ENCODE measurements around the gene OR2AG1.

DNA sequence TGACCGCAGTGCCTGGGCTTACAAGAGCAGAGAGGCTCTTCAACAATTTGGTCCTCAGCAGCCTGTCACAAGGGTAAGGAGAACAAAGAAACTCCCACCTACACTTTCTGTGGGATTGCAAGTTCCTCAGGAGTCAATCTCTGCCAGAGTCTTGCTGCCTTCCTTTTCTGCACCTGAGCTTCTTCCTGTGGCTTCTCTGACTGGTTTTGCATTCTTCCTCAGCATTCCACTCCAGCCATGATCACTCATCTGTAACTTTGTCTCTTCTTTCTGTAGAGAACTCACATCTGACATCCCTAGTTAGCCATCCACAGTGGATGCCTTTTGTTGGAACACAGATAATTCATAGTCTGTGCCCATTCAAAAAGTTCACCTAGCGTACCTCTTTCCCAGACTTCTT, 30.8 kb downstream of the OR2AG1 start:
- TF ChIP-seq, protein P1, sequence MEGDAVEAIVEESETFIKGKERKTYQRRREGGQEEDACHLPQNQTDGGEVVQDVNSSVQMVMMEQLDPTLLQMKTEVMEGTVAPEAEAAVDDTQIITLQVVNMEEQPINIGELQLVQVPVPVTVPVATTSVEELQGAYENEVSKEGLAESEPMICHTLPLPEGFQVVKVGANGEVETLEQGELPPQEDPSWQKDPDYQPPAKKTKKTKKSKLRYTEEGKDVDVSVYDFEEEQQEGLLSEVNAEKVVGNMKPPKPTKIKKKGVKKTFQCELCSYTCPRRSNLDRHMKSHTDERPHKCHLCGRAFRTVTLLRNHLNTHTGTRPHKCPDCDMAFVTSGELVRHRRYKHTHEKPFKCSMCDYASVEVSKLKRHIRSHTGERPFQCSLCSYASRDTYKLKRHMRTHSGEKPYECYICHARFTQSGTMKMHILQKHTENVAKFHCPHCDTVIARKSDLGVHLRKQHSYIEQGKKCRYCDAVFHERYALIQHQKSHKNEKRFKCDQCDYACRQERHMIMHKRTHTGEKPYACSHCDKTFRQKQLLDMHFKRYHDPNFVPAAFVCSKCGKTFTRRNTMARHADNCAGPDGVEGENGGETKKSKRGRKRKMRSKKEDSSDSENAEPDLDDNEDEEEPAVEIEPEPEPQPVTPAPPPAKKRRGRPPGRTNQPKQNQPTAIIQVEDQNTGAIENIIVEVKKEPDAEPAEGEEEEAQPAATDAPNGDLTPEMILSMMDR (conservative IDR thresholded peaks at IDR 0.05; ENCODE audit: low read length): no peak
- no peak for TF ChIP-seq EZH2phosphoT487 (IDR thresholded peaks at IDR 0.05; ENCODE audit: borderline replicate concordance, low read depth, low read length)

Measured in OCI-LY7 (cell line).